Vagina (tissue), 2 donors: ENCODE results near the gene TBCD. TPM values are rescaled to one million over a fixed set of nuclear protein-coding genes. Genes with fewer than 3 reads are reported as not detected.

Experiments
- DNase-seq, 2 donors: peaks; one replicate each; pipeline ENCODE4 v3.0.0-alpha.2; 2017; ENCODE audit errors: extremely low spot score in 2 of 2
- H3K27ac ChIP-seq: fragments of 200-600 bp; sonication (generic); one replicate; pipeline ENCODE4 v1.5.1; 2019
- H3K27me3 ChIP-seq: fragments of 200-600 bp; sonication (generic); one replicate; pipeline ENCODE4 v1.5.1; 2019
- H3K36me3 ChIP-seq, 2 donors: fragments of 200-600 bp; sonication (generic); one replicate each; pipeline ENCODE4 v1.5.1; 2017 to 2019
- H3K4me1 ChIP-seq: fragments of 200-600 bp; sonication (generic); one replicate; pipeline ENCODE4 v1.5.1; 2019
- H3K4me3 ChIP-seq, 2 donors: fragments of 200-600 bp; sonication (generic); 1 replicate in 1 of 2; 2 replicates in 1 of 2; pipeline ENCODE4 v1.5.1; 2016 to 2019
- H3K9me3 ChIP-seq: fragments of 200-600 bp; sonication (generic); one replicate; pipeline ENCODE4 v1.5.1; 2019
- POLR2A ChIP-seq, 2 donors: fragments of 450-650 bp; IDR thresholded peaks; one replicate each; pipeline ENCODE4 v1.6.1; 2017; ENCODE audit warnings: antibody characterized with exemption in 2 of 2, mild to moderate bottlenecking in 2 of 2, moderate library complexity in 2 of 2
- POLR2AphosphoS5 ChIP-seq, 2 donors: sonication (generic); formaldehyde crosslinking; IDR thresholded peaks; one replicate each; pipeline ENCODE4 v1.9.0; 2017; ENCODE audit warnings: antibody characterized with exemption in 2 of 2, mild to moderate bottlenecking in 2 of 2, low read depth in 1 of 2; ENCODE audit not compliant: insufficient read depth in 1 of 2
- intact Hi-C: fragments of 100-400 bp; cut with DNase I; formaldehyde crosslinking; loops from one replicate; pipeline ENCODE4 v1.15.1; 2023
- total RNA-seq: library from RNA; depleted of rRNA; stranded (reverse); fragments of >200 nt; gene quantifications from one replicate; pipeline ENCODE4 v1.2.3, GENCODE V29; 2016
- TF ChIP-seq, protein P1 (sequence below), 3 experiments: fragments of 450-650 bp in 2 of 3; fragments of 200-600 bp in 1 of 3; sonication (generic) in 1 of 3; IDR thresholded peaks; one replicate each; pipeline ENCODE4 v1.5.1; 2017 to 2019; ENCODE audit warnings: antibody characterized with exemption in 3 of 3, mild to moderate bottlenecking in 2 of 3, moderate library complexity in 2 of 3

The TBCD gene
- total RNA-seq, 1 donor from 2014 or later = 79.3 TPM

DNA sequence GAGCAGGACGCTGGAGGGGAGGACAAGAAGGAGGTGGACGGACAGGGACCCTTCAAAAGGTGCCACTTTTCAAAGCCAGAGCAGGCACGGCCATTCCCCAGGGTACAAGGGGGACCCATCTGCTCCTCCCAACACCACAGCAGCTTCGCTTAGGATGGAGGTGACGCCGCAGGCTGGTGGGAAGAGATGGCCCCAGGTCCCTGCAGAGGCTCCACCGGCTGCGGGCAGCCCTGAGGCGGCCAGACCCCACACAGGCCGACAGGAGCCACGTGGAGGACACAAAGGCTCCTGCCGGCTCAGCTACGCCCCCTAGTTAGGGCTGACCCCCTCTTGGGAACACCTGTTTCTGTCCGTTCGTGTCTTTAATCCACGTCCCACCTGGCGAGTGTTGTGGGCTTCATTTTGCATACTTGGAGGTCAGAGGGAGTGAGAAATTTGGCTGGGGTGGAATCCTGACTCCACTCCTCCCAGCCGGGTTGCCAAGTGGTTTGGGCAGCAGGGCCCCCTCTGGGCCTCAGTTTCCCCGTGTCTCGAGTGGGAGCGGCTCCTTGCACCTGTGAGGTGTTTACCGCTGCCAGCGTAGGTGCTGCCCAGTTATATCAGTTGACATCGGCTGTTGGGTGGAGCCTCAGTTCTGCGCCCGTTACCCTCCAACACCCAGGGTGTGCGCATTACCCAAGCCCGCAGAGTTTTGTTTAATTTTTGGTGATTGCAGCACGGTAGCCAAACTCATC, 41.2 kb upstream of the TBCD start:
- DNase-seq = no peak
- TF ChIP-seq POLR2A (IDR thresholded peaks at IDR 0.05) (no peak), POLR2AphosphoS5 (IDR thresholded peaks at IDR 0.05; ENCODE audit: insufficient read depth in 1 of 2, low read depth in 1 of 2) (no peak)
- TF ChIP-seq, protein P1, sequence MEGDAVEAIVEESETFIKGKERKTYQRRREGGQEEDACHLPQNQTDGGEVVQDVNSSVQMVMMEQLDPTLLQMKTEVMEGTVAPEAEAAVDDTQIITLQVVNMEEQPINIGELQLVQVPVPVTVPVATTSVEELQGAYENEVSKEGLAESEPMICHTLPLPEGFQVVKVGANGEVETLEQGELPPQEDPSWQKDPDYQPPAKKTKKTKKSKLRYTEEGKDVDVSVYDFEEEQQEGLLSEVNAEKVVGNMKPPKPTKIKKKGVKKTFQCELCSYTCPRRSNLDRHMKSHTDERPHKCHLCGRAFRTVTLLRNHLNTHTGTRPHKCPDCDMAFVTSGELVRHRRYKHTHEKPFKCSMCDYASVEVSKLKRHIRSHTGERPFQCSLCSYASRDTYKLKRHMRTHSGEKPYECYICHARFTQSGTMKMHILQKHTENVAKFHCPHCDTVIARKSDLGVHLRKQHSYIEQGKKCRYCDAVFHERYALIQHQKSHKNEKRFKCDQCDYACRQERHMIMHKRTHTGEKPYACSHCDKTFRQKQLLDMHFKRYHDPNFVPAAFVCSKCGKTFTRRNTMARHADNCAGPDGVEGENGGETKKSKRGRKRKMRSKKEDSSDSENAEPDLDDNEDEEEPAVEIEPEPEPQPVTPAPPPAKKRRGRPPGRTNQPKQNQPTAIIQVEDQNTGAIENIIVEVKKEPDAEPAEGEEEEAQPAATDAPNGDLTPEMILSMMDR (IDR thresholded peaks at IDR 0.05) = no peak
- Histone ChIP-seq H3K27ac (no peak overlapping the region), H3K4me3 (no peak overlapping the region), H3K36me3 (no peaks in the 10 kb centered on the region), H3K9me3 (no peaks in the 10 kb centered on the region), H3K27me3 (no peaks in the 10 kb centered on the region), H3K4me1 (peaks cover under 1% of the 10 kb centered on the region)
- intact Hi-C loops = no loop called here

DNA sequence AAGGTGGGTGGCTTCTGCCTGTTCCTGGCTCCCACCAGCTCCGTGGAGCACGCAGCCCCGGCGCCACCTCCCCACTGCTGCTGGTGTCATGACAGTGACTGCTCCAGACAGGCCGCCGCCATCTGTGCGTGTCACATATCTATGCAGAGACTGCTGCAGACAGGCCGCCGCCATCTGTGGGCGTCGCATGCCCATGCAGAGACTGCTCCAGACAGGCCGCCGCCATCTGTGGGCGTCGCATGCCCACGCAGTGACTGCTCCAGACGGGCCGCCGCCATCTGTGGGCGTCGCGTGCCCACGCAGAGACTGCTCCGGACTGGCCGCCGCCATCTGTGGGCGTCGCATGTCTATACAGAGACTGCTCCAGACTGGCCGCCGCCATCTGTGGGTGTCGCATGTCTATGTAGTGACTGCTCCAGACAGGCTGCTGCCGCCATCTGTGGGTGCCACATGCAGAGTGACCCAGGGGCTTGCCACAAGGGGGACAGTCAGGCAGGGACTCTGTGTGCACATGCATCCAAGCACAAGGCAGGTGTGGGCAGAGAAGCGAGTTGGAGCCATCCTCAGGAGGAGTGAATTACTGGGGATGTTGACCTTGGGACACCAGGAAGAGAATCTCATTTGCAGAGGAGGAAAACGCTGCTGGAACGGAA, 38.7 kb upstream of the TBCD start:
- TF ChIP-seq POLR2A (IDR thresholded peaks at IDR 0.05) (no peak), POLR2AphosphoS5 (IDR thresholded peaks at IDR 0.05; ENCODE audit: insufficient read depth in 1 of 2, low read depth in 1 of 2) (no peak)
- TF ChIP-seq, protein P1 (IDR thresholded peaks at IDR 0.05) = no peak
- Histone ChIP-seq H3K27me3 (no peaks in the 10 kb centered on the region), H3K9me3 (no peaks in the 10 kb centered on the region), H3K27ac (no peak overlapping the region), H3K4me3 (no peak overlapping the region), H3K36me3 (no peaks in the 10 kb centered on the region), H3K4me1 (peaks cover 20% of the 10 kb centered on the region)
- no peak for DNase-seq
- intact Hi-C loops = no loop called here

DNA sequence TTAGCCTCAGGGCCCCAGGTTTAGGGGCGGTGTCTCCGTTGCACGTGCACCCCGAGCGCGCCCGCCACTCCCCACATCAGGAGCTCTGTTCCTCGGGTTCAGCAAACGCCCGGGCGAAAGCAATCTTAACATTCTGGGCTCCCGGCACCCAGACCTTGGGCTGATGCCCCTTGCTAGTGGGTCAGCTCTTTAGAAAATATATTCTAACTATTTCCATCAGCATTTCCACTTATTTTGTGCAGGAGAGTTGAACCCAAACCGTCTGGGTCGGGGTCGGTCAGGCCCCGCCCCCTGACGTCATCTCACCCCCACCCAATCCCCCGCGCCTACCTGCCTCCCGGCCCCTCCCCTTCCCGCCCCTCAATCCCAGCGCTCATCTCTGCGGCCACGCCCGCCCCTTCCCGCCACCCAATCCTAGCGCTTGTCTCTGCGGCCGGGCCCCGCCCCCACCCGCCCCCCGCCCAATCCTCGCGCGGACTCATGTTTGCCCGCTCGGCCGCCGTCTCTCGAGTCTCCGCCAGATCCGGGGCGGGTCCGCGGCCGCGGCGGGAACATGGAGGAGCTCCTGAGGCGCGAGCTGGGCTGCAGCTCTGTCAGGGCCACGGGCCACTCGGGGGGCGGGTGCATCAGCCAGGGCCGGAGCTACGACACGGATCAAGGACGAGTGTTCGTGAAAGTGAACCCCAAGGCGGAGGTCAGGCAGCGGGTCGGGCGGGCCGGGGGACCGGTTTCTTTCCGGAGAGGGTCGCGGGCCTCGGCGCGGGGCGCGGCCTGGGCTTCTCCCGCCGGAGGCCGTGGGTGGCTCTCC, 35.5 kb upstream of the TBCD start, which contains the start of gene FN3KRP:
Gene FN3KRP (plus strand): TSS at position 504 of the 808 bp plus-strand sequence. CDS start 50 bp downstream, at position 554.
- intact Hi-C loops = no loop called here
- Histone ChIP-seq H3K27ac (peak within 1 kb of the TSS; percentile 66), H3K27me3 (no peaks in the 10 kb centered on the region), H3K9me3 (no peaks in the 10 kb centered on the region), H3K4me1 (peaks cover 22% of the 10 kb centered on the region), H3K4me3 (peak within 1 kb of the TSS; percentile 70 to 94), H3K36me3 (peaks cover 0 to 7% of the 10 kb centered on the region in 2 donors)
- TF ChIP-seq, protein P1 (IDR thresholded peaks at IDR 0.05) = no peak
- peak in 1 of 2 donors; percentile 69 for TF ChIP-seq POLR2AphosphoS5 (IDR thresholded peaks at IDR 0.05; ENCODE audit: insufficient read depth in 1 of 2, low read depth in 1 of 2)
- peak in 1 of 2 donors; percentile 11 for TF ChIP-seq POLR2A (IDR thresholded peaks at IDR 0.05)
- DNase-seq = peak; percentile 96

DNA sequence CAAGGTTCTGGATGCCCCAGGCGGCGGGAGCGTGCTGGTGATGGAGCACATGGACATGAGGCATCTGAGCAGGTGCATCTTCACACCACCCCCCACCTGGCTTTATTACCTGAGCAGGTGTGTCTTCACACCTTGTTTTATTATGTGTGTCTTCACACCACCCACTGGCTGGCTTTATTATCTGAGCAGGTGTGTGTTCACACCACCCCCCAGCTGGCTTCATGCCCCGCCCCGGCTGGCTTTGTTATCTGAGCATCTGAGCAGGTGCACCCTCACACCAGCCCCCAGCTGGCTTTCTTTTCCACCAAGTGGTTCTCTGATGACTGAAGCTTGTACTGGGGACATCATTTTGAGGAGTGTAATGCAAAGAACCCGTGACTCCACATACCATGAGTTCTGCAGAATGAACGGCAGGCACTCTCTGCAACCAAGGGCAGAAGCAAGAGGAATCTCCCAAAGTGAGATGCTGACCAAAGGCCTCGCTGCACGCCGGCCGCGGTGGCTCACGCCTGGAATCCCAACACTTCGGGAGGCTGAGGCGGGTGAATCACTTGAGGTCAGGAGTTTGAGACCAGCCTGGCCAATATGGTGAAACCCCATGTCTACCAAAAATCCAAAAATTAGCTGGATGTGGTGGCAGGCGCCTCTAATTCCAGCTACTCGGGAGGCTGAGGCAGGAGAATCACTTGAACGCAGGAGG, 32.7 kb upstream of the TBCD start:
- Histone ChIP-seq H3K4me1 (peaks cover 22% of the 10 kb centered on the region), H3K27ac (no peak overlapping the region), H3K4me3 (no peak overlapping the region), H3K36me3 (peaks cover 0 to 12% of the 10 kb centered on the region in 2 donors), H3K27me3 (no peaks in the 10 kb centered on the region), H3K9me3 (no peaks in the 10 kb centered on the region)
- intact Hi-C loops = no loop called here
- no peak for DNase-seq
- TF ChIP-seq POLR2A (IDR thresholded peaks at IDR 0.05) (no peak), POLR2AphosphoS5 (IDR thresholded peaks at IDR 0.05; ENCODE audit: insufficient read depth in 1 of 2, low read depth in 1 of 2) (no peak)
- TF ChIP-seq, protein P1 (IDR thresholded peaks at IDR 0.05) = no peak
